ENCODE results near the gene M6PR.
A peak's percentile ranks its signal among the peaks of the same experiment; 100 is the strongest.

M6PR gene

GRCh38 chr12:8949342-8950220 is at the start of gene M6PR:
M6PR (minus strand) TSS chr12:8949645; CDS start chr12:8946404, 3,241 bp downstream.
- DNase-seq = peak; percentile 85 to 87

DNA sequence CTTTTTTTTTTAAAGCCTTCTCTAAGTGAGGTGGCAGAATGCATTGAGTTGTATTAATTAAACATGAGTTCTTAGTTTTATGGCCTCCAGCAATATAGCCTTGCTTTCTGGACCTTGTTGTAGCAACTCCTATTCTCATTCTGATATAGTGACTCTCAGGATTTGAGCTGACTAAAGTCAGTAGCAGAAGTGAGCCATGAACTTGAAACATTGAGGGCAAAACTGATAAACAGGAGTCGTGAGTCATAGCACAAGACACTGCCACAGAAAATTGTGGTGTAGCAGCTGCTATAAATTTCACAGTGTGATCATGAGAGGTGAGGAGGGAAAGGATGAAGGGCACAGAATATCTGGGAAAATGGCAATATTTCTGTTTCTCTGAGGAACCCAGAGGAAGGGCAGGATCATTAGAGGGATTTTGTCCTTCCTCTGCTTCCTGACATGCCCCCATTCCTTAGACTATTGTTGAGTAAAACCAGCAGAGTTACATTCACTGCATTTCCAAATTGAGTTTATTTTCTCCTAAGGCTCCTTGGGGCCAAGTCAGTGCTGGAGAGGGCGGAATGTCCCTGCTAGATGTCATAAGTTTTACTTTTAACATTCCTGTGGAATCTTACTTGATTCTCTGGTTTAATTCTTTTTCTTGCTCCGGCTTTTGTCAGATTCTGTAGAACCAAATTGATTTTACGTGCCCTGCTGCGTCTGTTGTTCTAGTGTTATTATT is 47.4 kb upstream of the M6PR start:
- DNase-seq = peak in 1 of 2 experiments; percentile 15

DNA sequence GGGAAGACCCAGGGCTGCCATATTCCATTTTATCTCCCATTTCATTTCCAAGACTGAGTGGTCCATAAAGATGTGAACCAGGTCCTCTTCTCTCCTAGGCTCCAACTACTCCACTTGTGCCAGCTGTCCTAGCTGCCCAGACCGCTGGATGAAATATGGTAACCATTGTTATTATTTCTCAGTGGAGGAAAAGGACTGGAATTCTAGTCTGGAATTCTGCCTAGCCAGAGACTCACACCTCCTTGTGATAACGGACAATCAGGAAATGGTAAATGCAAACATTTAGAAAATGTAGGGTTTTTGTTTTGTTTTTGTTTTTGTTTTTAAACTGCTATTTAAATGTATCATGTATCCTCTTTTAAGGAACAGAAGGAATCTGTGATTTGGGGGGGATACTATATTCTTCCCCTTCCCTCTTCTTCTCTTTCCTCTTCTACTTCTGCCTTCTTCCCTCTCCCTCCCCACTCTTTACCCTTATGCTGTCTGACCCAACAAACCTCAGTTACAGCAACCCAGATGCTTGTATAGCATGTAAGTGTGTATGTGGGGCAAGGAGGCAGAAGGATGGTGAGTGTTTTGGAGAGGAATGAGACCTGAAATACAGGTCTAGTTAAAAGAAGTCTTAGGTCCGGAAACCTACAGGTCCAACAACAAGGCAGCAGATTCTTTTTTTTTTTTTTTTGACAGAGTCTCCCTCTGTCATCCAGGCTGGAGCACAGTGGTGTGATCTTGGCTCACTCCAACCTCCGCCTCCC is 45.8 kb upstream of the M6PR start:
- DNase-seq = no peak

DNA sequence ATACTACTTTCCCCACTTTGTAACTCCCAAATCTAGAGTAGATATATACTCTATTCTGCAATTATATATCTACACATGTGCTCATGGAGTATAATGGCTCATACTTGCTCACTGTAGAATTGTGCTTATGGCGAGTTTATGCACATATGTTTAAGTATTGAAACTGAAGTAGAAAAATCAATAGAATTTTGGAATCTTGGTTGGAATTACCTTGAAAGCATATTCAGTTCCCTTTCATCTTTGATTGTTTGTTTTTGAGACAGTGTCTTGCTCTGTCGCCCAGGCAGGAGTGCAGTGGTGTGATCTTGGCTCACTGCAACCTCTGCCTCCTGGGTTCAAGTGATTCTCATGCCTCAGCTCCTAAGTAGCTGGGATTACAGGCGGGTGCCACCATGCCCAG is 44.4 kb upstream of the M6PR start:
- no peak for DNase-seq

DNA sequence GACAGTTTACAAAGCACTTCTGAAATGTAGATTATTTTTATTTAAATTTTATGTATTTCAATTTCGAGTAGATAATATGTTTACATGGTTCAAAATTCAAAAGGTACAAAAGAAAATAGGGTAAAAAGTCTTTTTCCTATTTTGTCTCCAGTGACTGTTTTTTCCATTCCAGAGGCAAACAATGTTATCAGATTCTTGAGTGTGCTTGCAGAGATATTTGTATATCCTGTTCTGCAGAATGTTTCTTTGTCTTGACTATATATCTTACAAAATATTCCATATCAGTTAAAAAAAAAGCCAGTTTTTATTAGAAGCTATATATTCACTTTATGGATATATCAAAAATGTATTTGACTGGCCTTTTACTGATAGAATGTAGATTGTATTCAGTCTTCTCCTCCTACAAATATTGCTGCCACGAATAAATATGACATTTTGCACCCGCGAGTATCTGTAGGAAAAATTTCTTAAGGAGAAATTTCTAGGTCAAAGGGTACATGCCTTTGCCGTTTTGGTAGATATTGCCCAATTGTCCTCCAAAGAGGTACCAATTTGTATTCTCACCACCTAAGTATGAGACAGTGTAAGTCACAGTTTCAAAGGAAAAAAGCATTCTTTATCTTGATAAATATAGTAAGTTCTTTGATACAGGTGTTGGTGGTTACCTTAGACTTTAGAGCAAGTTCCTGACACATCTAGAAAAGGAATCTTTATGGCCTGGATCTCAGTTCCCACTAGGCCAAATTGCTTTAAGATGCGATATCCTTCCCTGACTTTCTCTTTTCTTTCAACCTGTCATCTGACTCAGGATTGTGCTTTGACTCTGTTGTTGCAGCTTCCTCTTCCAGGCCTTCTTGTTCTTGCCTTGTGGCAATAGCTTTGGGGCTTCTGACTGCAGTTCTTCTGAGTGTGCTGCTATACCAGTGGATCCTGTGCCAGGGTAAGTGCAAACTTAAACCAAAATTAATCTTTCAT is 42.2 kb upstream of the M6PR start:
- no peak for DNase-seq

DNA sequence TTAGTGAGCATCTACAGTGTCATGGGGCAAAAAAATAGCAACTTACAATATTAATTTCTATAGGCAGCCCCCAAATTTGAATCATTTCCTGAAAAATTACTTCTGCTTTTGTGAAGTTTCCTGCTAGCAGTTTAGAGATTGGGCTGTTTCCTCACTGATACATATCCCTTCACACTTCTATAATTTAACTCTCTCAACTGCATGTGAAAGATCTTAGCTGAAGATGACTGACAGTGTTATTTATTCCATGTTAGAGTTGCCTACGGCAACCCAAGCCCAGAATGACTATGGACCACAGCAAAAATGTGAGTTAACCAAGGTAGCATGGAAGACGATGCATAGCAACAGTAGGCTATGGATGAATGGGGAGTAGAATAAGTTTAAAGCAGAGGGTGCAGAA is 40.0 kb upstream of the M6PR start, which contains the start of gene KLRG1:
Gene KLRG1, plus strand, starts transcription at position 134 of the 400 bp plus-strand sequence. Its CDS starts 90 bp downstream, at position 224.
- DNase-seq = no peak

- DNase-seq = no peak
Measured at GRCh38 chr12:8987685-8988084, 38.2 kb upstream of the M6PR start.

DNA sequence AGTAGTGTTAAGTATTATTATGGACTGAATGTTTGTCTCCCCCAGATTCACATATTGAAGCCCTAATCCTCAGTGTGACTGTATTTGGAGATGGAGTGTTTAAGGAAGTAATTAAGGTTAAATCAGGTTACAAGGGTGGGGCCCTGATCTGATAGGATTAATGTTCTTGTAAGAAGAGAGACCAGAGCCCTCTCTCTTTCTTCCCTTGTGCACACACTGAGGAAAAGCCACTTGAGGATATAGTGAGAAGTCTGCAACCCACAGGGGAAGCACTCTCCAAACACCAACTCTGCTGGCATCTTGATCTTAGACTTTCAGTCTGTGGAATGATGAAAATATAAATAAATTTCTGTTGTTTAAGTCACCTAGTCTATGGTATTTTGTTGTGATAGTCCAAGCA is 37.7 kb upstream of the M6PR start:
- DNase-seq = no peak

DNA sequence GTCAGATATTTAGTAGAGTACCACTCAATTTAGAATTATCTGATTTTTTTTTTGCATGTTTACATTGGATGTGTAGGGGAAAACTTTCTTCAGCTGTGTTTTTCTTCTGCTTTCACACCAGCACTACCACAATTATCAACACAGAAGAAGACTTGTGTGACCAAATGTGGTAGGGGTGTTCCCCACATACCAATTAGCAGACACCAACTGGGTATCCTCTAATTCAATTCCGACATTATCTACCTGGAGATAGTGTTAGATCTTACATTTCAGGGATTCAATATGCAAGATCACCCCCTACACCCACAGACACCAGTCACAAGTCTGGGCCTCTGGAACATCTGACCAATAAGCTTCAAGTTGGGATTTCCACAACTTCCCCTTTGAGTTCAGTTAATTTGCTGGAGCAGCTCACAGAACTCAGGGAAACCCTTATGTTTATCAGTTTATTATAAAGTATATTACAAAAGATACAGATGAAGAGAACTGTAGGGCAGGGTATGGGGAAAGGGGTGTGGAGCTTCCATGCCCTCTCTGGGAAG is 35.8 kb upstream of the M6PR start:
- no peak for DNase-seq

- no peak for DNase-seq
Measured at GRCh38 chr12:8980137-8980536, 30.7 kb upstream of the M6PR start.

DNA sequence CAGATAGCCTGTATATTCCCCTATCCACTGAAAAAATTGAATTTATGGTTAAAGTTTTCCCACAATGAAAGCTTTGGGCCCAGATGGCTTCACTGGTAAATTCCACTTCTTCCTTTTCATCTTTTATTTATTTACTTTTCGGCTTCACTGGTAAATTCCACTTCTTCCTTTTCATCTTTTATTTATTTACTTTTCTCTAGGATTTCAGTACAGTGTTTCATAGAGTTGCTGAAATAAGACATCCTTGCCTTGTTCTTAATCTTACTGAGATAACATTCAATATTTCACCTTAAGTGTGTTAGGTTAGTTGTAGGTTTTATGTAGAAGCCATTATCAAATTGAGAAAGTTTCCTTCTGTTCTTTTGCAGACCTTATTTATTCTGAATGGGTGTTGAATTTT is 21.0 kb upstream of the M6PR start:
- DNase-seq = no peak

GRCh38 chr12:8969861-8970411 is 20.5 kb upstream of the M6PR start:
- DNase-seq = no peak

- DNase-seq = no peak
Measured at GRCh38 chr12:8968761-8969160, 19.3 kb upstream of the M6PR start.

DNA sequence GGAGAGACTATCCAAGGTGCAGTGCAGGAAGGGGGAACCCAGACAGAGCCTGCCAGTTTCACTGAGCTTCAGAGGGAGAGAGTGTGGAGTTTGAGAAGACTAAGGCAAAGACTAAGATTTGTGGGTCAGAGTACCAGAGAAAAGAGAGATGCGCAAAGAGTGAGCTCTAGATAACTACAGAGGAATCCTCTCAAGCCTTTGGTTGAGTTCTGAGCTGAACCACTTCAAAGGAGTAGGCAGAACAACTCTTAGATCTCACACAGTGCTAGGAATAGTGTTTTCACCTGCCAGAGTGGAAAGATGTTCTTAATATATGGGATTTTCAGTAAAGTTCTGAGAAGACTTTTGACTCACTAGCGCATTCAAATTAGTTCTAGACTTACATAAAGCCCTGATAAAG is 10.7 kb upstream of the M6PR start:
- no peak for DNase-seq

- DNase-seq = no peak
Measured at GRCh38 chr12:8958066-8958465, 8.6 kb upstream of the M6PR start.

GRCh38 chr12:8957561-8957960 is 8.1 kb upstream of the M6PR start:
- no peak for DNase-seq

DNA sequence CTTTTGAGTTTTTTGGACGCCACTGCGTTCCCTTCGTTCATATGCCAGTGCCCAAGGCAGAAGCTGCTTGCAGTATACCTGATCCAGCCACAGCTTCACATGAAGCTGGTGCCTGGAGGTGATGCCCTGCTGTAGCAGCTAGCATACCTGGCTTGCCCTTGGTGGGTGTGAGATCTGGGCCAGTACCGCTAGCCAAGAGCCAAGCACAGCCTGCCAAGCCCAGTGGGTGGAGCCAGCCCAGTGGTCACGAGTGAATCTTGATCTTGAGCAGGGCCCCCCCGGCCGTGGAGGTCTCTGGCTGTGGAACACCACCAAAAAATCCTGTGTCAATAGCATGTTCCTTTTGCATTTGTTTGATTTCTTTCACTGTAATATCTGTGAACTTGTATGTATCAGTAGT is 7.3 kb upstream of the M6PR start:
- DNase-seq = no peak

DNA sequence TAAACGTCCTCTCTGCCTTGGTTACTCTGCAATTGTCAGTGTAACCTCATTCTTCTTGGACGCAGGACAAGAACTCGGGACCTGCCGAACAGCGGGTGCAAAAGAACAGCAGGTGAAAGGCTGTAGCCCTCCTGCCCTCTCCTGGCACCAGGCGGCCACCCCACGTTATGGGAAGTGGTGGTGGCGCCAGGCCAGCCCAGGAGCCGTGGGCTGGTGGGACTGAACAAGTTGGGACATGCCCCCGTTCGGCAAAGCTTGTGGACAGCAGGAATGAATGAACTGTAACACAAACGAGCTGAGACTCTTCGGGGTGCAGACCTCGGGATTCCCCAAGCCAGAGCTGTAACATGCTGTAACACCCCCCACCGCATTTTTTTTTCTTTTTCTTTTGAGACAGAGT is 6.6 kb upstream of the M6PR start:
- no peak for DNase-seq

DNA sequence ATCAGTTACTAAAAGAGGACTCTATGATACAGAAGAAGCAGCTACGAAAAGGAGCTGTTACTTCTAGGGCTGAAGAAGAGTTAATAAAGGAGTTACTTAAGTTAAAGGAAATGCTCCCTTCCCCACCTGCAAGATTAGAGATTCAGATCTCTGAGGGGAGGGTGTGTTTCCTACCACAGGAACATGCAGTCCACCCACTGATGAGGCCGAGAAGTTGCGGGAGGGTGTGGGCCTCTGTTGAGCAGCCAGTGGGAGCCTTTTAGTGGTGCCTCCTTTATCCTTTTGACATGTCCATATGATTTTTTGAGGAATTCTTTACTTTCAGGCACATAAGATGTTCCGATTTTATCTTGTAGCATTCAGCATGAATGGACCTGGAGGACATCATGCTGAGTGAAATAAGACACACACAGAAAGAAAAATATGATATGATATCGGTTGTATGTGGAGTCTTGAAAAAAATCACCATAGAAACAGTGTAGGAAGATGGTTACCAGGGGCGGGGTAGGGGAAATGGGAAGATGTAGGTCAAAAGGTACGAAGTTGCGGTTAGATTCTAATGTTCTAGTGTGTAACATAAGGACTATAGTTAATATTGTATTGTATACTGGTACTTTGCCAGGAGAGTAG is 4.4 kb upstream of the M6PR start:
- DNase-seq = peak in 1 of 2 experiments; percentile 53

GRCh38 chr12:8951744-8952143 is 2.3 kb upstream of the M6PR start:
- no peak for DNase-seq
